IPS-18a (cell line): ENCODE results near the gene HASPIN.

Source experiments
- H3K27ac ChIP-seq: one replicate; pipeline ENCODE4 v1.5.1; 2013; ENCODE audit warnings: low read length
- H3K27me3 ChIP-seq: one replicate; pipeline ENCODE4 v1.6.1; 2013; ENCODE audit warnings: mild to moderate bottlenecking, low read length; ENCODE audit not compliant: control insufficient read depth, insufficient read depth
- H3K36me3 ChIP-seq: one replicate; pipeline ENCODE4 v1.6.1; 2013; ENCODE audit warnings: low read depth, low read length; ENCODE audit not compliant: control insufficient read depth
- H3K4me1 ChIP-seq: one replicate; pipeline ENCODE4 v1.6.1; 2013; ENCODE audit warnings: low read depth, low read length; ENCODE audit not compliant: control insufficient read depth
- H3K4me3 ChIP-seq: one replicate; pipeline ENCODE4 v1.5.1; 2013; ENCODE audit warnings: low read length
- H3K9ac ChIP-seq: one replicate; pipeline ENCODE4 v1.6.1; 2013; ENCODE audit warnings: mild to moderate bottlenecking, low read length, moderate library complexity
- H3K9me3 ChIP-seq: one replicate; pipeline ENCODE4 v1.6.1; 2013; ENCODE audit warnings: low read depth, low read length; ENCODE audit not compliant: control insufficient read depth

Gene HASPIN

DNA sequence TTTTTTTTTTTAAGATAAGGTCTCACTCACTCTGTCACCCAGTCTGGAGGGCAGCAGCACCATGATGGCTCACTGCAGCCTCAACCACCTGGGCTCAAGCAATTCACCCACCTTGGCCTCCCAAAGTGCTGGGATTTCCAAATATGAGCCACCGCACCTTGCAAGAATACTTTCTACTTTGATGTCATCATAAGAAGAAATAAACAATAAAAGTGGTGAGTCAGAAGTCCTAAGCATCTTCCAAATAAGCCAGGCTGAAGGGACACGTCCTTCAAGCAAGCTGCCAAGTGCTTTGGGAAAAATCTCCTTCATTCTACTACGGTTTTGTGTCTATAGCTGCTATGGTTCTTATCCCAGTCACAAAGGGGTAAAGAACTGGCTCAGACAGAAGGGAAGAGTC is 20.3 kb downstream of the HASPIN start:
- H3K9ac ChIP-seq = no peak overlapping the region
- H3K4me1 ChIP-seq = peaks cover 2% of the 10 kb centered on the region
- H3K9me3 ChIP-seq = no peaks in the 10 kb centered on the region
- H3K4me3 ChIP-seq = no peak overlapping the region
- no peak overlapping the region for H3K27ac ChIP-seq
- H3K36me3 ChIP-seq = no peaks in the 10 kb centered on the region
- H3K27me3 ChIP-seq = no peaks in the 10 kb centered on the region

- H3K9ac ChIP-seq = no peak overlapping the region
- H3K36me3 ChIP-seq = no peaks in the 10 kb centered on the region
- no peaks in the 10 kb centered on the region for H3K27me3 ChIP-seq
- H3K4me3 ChIP-seq = no peak overlapping the region
- H3K9me3 ChIP-seq = no peaks in the 10 kb centered on the region
- H3K27ac ChIP-seq = no peak overlapping the region
- H3K4me1 ChIP-seq = no peaks in the 10 kb centered on the region
Measured at GRCh38 chr17:3745071-3745470, 21.4 kb downstream of the HASPIN start.

- H3K27me3 ChIP-seq = no peaks in the 10 kb centered on the region
- no peaks in the 10 kb centered on the region for H3K9me3 ChIP-seq
- no peak overlapping the region for H3K27ac ChIP-seq
- no peaks in the 10 kb centered on the region for H3K4me1 ChIP-seq
- H3K9ac ChIP-seq = no peak overlapping the region
- no peak overlapping the region for H3K4me3 ChIP-seq
- H3K36me3 ChIP-seq = no peaks in the 10 kb centered on the region
Measured at GRCh38 chr17:3747805-3748204, 24.1 kb downstream of the HASPIN start.

- Histone ChIP-seq H3K9ac (no peak overlapping the region), H3K36me3 (no peaks in the 10 kb centered on the region), H3K9me3 (no peaks in the 10 kb centered on the region), H3K27me3 (no peaks in the 10 kb centered on the region), H3K27ac (no peak overlapping the region), H3K4me1 (no peaks in the 10 kb centered on the region), H3K4me3 (no peak overlapping the region)
Measured at GRCh38 chr17:3748576-3748975, 24.9 kb downstream of the HASPIN start.

DNA sequence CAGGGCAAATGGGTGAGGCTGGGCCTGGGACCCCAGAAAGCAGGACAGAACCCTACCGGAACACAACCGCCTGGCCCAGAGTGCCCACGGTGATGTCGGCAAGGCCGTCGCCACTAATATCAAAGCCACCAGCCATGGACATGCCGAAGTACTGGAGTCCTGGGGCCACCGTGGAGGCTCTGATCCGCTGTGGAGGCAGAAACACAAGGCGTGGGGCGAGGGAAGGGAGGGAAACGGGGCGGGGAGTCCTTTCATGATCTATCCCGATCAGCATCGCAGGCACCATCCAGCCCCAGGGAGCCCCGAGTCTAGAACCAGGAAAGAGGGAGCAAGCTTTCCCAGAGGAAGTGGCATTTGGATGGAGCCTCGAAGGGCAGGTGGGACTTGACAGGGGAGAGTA is 26.6 kb downstream of the HASPIN start:
- no peak overlapping the region for H3K9ac ChIP-seq
- no peak overlapping the region for H3K27ac ChIP-seq
- H3K36me3 ChIP-seq = no peaks in the 10 kb centered on the region
- no peaks in the 10 kb centered on the region for H3K9me3 ChIP-seq
- H3K4me3 ChIP-seq = no peak overlapping the region
- H3K27me3 ChIP-seq = no peaks in the 10 kb centered on the region
- no peaks in the 10 kb centered on the region for H3K4me1 ChIP-seq

DNA sequence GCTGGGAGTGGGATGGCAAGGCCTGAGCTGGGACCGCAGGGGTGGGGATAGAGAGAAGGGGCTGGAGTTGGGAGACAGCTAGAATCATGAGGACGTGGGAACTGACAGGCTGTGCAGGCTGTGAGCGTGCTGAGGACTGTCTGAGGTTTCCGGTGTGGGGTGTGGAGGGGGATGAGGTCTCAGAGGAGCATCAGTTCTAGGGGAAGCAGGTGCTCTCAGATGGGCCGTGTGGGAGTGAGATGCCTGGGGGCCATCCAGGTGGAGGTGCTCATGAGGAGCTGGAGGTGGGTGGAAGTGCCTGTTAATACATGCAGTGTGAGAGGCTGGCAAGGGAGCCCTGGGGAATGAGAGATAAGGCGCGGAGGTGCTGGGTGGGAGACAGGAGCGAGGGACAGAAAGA is 27.2 kb downstream of the HASPIN start:
- no peaks in the 10 kb centered on the region for H3K36me3 ChIP-seq
- H3K9ac ChIP-seq = no peak overlapping the region
- no peaks in the 10 kb centered on the region for H3K27me3 ChIP-seq
- no peaks in the 10 kb centered on the region for H3K4me1 ChIP-seq
- H3K27ac ChIP-seq = no peak overlapping the region
- H3K4me3 ChIP-seq = no peak overlapping the region
- H3K9me3 ChIP-seq = no peaks in the 10 kb centered on the region

- H3K9me3 ChIP-seq = no peaks in the 10 kb centered on the region
- no peaks in the 10 kb centered on the region for H3K36me3 ChIP-seq
- H3K27me3 ChIP-seq = no peaks in the 10 kb centered on the region
- no peak overlapping the region for H3K4me3 ChIP-seq
- H3K9ac ChIP-seq = no peak overlapping the region
- no peaks in the 10 kb centered on the region for H3K4me1 ChIP-seq
- no peak overlapping the region for H3K27ac ChIP-seq
Measured at GRCh38 chr17:3751836-3752235, 28.1 kb downstream of the HASPIN start.

- H3K27me3 ChIP-seq = no peaks in the 10 kb centered on the region
- no peak overlapping the region for H3K27ac ChIP-seq
- no peaks in the 10 kb centered on the region for H3K9me3 ChIP-seq
- no peaks in the 10 kb centered on the region for H3K36me3 ChIP-seq
- H3K4me3 ChIP-seq = no peak overlapping the region
- no peaks in the 10 kb centered on the region for H3K4me1 ChIP-seq
- no peak overlapping the region for H3K9ac ChIP-seq
Measured at GRCh38 chr17:3753624-3754023, 29.9 kb downstream of the HASPIN start.

- Histone ChIP-seq H3K4me1 (no peaks in the 10 kb centered on the region), H3K27me3 (no peaks in the 10 kb centered on the region), H3K4me3 (no peak overlapping the region), H3K9ac (no peak overlapping the region), H3K27ac (no peak overlapping the region), H3K9me3 (no peaks in the 10 kb centered on the region), H3K36me3 (no peaks in the 10 kb centered on the region)
Measured at GRCh38 chr17:3754066-3754457, 30.4 kb downstream of the HASPIN start.

GRCh38 chr17:3754458-3755334 is 31.0 kb downstream of the HASPIN start:
- H3K36me3 ChIP-seq = no peaks in the 10 kb centered on the region
- no peaks in the 10 kb centered on the region for H3K27me3 ChIP-seq
- no peaks in the 10 kb centered on the region for H3K9me3 ChIP-seq
- peak overlapping the region; percentile 72 for H3K4me3 ChIP-seq
- H3K9ac ChIP-seq = peak overlapping the region; percentile 68
- no peak overlapping the region for H3K27ac ChIP-seq
- no peaks in the 10 kb centered on the region for H3K4me1 ChIP-seq

- Histone ChIP-seq H3K9ac (peak overlapping the region; percentile 68), H3K4me3 (peak overlapping the region; percentile 72), H3K36me3 (no peaks in the 10 kb centered on the region), H3K27me3 (no peaks in the 10 kb centered on the region), H3K27ac (no peak overlapping the region), H3K9me3 (no peaks in the 10 kb centered on the region), H3K4me1 (no peaks in the 10 kb centered on the region)
Measured at GRCh38 chr17:3755335-3756030, 31.8 kb downstream of the HASPIN start.
